ENCODE data around the gene NAV2.

Gene NAV2

DNA sequence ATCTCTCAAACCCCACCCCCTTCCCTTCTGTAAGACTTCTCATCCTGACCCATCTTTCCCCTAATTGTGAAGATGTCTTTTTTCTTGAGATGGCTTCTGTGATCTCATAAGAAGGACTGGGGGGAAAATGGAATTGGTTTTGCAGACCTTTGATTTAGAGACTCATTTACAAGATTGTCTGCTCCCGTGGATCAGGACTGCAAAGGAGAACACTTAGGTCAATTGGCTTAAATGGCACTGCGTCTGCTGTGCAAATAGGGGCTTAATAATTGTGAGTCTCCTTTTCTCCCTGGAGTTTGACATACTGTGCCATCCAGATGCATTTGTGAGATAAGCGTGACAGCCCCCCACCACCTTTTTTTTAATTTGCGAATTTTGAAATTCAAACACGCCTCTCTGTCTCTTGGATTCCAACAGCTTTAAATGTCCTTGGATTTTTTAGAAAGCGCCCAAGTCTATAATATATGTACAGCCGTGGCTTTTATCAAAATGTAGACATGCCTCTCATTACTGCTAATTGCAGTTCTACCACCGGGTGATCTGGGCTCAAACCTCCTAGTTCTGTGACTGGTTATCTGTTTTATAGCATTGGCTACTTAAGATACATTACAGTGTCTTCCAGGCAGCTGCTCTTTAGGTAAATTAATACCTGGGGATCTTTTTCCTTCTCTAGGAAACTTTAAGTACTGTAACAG is 297.7 kb downstream of the NAV2 start:
- DNase-seq, result no peak

DNA sequence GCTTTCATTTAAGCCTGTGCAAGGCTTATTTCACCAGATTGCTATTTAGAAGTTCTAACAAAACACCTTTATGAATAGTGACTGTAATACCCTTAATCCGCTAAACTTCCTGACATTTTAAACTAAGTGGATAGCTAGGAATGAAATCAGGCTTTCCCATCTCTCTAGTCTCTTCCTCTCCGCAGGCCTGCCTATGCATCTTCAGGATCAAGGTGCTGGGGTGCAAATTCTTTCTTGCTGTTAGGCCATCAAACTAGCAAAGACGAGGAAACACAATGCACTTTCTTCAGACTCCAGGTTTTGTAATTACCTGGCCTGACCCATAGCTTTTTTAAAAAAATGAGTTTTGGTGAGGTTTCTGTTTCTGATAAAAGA is 298.2 kb downstream of the NAV2 start:
- DNase-seq, result no peak

DNA sequence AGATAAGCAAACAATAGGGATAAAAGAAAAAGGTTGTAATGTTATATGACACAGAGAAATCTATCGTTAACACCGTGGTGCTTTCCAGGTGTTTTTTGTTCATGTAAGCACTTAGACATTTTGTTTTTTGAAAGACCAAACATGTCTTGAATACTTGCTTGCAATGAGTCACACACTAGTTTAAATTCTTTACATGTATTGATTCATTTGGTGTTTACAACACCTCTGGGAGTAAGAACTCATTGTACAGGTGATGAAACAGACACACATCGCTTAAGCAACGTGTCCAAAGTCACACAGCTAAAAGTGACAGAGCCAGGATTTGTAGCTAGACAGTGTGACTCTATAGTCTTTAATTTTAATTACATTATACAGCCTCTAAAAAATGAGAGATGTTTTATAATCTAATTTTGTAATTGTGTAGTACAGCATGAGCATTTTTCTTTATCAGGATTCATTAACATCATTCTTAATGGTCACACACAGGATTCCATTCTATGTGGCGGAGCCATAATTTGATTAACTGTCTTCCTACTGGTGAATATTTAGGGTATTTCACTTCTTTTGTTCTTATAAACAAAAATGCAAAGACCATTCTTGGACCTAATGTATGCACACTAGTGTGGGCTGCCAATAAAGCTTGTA is 298.8 kb downstream of the NAV2 start:
- no peak for DNase-seq

DNA sequence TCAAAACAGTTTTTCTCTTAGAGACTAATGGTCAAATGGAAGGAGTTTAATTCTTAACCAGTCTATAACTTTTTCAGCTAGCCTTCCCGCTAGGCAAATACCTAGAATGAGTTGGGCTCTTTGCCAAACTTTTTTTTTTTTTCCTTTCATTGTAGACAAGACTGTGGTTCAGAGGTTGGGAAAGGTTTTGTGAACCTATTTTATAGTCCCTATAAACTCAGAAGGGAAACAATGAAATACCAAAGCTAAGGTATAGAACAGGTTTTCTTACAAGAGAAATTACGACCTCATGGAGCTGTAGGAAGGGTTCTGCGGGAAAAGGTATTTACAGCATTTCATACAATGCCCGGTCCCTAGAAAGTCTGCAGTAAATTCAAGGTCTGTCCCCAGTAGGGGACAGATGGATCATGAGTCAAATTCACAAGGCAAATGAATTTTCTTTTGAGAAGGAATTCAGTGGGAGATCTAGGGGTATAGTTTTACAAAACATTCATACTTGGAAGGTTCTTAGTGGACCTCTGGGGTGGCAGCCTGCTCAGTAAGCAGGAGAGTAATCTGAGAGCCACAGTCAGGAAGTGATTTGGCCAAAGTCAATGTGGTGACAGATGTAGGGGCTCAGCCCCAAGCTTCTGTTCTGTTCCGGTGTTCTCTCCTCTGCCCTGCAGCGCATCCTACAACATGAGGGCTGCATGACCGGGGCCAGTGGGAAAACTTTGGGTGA is 300.9 kb downstream of the NAV2 start:
- no peak for DNase-seq

DNA sequence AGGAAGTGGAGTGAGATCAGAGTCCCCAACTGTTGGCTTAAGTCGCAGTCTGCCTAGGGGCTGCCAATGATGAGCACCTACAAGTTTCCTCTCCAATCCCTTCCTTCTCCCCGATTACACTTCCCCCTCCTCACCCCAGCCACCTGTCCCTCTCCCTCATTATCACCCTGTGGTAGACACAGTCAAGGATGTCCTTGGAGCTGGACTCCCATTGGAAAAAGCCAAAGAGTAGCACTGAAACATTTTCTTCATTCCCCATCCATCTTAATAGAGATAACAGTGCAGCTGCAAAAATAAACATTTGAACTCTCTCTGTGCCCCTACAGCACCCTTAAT is 301.4 kb downstream of the NAV2 start:
- DNase-seq, result no peak

DNA sequence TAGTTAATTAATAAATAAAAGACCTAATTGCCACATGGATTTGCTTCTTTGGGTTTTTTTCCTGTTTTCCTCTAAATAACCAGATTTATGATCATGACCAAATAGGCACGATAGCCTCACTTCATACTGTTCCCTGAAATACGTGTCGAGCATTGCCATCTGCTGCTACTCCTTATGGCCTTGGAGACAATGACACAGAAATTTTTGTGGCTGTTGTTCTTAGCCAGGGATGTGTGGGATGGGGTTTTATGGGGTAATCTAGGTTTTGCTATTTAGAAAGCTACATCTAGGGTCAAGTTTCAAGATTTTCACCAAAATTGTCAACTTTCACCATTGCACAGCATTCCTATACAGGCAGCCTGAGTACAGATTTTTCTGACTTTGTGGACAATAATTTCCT is 302.5 kb downstream of the NAV2 start:
- DNase-seq, result no peak

DNA sequence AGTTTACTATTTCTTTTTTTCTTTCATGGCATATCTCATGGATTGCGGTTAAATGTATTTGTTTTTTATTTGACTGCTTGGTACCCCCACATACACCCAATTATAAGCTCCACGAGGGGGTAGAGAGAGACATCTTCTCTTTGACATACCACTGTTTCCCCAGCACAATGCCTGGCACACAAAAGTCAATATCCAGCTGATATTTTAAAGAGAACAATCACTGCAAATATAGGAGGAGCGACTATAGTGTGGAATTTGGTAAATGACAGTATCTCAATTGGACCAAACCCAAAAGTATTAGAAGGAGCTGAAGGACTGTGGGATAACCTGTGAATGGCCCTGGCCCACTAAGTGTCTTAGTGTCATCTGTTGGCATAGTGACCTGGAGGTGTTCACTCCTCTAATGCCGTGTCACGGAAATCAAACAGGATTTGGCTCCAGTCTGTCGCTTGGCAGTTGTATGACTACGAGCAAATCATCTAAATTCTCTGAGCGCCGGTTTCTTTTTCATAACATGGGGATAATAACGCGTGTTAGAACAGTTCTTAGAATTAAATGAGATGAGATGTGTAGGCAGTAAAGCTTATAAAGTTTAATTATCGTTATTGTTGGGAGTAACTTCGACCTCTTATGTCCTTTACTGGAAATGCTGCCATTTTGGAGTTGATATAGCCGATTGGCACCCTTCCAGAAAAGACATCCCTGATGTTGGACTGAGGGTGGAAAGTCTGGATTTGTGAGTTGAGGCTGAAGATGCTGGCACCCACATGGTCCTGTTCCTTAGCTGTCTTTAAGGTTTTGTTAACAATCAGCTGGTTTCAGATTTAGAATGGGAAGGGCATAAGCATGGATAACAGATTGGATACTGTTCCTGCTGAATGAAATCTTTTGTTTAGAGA is 303.1 kb downstream of the NAV2 start:
- no peak for DNase-seq

DNA sequence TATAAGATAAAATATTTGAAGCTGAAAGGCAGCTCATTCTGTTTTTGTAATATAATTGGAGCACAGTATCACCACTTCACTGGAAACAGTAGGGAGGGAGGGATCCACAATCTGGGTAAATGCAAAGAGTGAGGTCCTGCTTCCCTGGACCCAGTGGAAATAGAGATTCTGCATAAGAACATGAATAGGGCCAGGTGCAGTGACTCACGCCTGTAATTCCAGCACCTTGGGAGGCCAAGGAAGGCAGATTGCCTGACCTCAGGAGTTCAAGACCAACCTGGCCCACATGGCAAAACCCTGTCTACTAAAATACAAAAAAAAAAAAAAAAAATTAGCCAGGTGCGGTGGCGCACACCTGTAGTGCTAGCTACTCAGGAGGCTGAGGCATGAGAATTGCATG is 303.9 kb downstream of the NAV2 start:
- DNase-seq, result no peak

DNA sequence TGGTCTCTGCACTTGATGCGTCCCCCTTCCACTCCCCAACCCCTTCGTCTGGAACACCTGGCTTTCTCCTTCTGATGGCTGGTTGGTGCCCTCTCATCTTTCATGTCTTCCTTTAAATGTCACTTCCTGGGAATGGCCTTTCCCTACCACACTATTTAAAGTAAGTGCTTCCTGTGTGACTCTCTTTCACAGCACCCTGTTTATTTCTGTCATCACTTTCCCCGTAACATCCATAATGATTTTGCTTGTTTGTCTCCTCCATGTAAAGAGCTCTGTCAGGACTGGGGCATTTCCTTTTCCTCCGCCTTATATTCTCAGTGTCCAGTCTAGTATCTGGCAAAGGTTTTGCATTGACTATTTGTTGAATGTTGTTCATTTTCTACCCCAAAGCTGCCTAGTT is 304.7 kb downstream of the NAV2 start:
- no peak for DNase-seq

DNA sequence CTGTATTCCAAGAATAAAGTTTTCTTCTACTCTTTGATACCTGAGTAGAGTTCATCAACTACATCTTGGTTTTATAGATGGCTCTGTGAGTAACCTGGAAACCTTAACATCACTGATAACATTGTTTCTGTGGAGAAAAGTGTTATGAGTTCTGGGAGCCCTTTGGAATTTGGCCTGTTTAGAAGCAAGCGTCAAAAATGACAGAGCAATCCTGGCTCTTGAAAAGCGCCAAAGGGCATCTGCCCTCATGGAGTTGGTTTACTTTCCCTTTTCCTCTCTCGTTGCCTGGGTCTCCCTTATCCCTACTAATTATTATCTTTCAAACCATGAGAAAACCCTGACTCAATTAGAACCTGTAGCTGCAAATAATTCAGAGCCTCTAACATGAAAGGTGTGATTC is 307.6 kb downstream of the NAV2 start:
- DNase-seq, result no peak

DNA sequence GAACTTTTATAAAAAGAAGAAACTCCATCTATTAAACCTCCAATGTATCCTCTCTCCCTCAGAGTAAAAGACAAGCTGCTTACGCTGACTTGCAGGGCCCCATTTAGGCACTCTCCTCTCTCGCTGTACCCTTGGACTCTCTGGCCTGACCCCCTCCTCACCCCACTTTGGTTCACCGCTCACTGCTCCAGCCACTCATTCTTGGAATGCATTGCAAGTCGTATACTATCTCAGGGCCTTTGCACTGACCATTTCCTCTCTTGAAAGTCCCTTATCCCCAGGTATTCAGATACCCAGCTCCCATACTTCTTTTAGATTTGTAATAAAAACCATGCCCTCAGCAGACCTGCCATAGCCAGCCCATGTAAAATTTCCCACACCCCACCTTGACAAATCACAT is 308.1 kb downstream of the NAV2 start:
- DNase-seq, result no peak

DNA sequence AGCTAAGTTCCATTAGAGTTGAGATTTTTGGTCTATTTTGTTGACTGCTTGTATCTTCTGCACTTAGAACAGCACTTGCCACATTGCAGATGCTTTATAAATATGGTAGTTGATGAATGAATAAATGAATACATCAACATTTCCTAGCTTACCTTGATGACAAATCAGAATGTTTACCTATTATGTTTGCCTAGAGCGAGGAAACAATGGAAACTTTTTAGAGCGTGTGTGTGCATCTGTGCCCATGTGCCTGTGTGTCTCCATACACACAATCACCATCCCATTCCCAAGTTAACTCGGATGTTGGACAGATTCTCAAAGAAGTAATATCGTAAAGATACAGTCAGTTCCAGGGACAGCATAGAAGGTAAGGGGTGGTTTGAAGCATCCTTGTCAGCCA is 308.6 kb downstream of the NAV2 start:
- DNase-seq, result no peak

DNA sequence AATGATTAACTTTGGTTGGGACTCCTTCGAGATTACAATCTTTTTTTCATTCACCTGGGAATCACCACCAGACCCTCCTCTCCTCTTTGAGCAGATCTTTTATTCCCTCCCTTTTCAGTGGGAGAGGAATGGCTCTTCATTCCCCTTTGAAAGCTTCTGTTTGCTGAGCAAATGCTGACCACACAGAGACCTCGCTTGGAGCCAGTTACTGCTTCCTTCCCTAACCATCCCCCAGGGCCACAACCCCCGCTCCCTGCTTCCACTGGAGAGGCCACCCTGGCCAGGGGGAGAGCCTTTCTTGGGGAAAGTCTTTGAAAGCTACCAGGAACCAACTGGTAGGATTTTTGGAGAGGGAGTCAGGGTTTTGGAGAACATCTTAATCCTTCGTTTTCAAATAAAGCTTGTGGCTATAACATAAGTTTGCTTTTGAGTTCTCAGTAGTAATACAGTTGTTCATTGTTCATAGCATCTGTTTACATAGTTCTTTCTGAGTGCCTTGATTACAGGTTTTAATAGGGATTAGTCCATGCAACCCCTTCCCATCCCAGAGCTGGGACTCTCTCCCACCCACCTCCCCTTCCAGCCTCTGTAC is 309.2 kb downstream of the NAV2 start:
- DNase-seq, result no peak

DNA sequence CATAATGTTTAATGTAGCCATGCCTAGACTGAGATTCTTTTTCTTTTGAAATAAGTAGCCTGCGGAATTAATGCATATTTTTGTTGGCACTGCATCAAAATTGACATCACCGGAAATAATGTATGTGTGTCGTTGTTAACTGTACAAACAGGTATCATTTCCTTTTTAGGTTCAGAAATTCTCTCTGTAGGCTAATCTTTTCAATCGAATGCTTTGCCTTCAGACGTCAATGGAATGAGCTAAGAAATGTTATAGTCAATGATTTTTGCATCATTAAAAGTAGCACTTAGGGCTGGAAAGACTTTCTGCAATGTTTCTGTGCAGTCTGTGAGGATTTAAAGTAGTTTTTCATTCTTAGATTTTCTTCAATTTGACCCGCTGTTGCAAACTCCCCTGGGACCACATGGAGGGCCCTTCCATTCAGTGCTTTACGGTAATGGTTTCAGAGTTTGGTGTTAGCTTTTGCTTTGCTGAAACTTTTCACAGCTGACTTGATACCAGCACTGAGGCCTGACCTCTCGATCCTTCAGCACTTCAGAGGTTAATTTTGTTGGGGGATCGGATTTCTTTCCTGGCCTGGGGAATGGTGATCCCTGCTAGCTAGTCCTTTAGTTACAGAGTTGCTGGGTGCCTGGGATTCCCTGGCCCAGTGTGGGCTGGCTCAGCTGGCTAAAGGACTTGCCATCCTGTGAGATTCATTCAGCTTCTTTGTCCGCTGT is 309.9 kb downstream of the NAV2 start:
- DNase-seq, result no peak

DNA sequence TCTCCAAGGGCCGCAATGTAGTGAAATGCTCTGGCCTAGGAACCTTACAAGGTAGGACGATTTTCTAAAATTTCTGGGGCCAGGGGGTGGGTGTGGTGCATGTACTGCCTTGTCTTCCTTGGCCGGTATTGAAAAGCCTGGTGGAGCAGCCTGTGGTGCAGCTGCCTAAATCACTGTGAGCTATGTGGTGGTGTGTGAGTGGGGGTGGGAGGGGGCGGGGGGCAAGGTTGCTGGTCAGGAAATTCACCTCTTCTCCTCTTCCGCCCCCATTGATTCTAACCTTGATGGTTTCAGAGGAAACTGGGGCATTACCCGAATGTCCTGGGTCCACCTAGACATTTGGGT is 310.4 kb downstream of the NAV2 start:
- no peak for DNase-seq

DNA sequence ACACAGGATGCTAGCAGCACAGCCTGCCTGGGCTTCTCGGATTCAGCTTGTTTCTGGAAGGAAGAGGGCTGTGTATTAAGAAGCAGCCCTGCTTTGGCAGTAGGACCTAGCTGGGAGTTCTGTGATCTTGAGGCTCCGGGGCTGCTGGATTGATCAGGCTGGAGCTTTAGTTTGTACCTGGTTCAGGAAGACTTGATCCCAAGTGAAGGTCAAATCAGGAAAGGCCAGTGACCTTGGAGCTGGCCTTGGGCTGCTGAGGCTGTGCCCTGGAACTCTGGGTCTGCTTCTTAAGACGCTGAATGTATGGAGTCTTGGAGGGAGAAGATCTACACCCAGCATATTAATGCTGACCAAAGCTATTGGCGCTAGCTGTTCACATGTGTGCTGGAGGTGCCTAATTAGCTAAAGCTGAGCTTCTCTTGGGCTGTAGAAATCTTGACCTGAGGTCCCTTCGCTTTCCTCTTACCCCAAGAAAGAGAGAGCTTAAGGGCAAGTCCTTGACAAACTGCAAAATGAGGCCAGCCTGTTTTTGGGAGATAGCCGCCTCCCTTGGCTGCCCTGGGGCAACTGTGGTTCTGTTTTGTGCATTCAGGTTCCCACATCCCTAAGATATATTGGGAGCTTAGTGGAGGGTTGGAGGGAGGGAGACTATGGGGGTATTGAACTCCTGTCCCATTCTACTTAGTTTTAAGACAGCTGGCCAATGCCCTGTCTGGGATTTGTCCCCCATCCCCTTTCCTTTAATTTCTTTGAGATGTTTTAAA is 311.7 kb downstream of the NAV2 start:
- DNase-seq, result no peak

DNA sequence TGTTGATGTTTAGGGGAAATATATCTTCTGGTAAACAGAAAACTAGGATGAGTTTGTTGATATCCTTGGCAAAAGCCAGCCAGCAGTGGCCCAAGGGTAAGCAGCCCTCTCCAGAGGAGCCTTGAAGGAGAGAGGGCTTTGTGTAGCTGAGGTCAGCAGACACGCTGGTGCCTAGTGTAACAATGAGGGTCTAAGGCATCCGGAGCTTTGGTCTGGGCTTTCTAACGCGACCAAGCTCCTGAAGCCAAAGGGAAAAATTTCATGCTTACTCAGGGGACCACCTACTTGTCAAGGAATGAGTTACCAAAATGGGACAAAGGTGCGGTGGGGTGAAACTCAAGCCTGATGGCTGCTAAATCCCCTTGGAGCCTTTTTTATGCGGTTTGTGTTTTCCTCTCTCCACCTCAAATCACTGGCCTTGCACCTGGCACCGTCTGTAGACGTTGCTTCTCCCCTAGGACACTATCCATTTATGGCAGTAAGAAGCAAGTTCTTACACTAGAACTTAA is 312.7 kb downstream of the NAV2 start:
- DNase-seq, result no peak

DNA sequence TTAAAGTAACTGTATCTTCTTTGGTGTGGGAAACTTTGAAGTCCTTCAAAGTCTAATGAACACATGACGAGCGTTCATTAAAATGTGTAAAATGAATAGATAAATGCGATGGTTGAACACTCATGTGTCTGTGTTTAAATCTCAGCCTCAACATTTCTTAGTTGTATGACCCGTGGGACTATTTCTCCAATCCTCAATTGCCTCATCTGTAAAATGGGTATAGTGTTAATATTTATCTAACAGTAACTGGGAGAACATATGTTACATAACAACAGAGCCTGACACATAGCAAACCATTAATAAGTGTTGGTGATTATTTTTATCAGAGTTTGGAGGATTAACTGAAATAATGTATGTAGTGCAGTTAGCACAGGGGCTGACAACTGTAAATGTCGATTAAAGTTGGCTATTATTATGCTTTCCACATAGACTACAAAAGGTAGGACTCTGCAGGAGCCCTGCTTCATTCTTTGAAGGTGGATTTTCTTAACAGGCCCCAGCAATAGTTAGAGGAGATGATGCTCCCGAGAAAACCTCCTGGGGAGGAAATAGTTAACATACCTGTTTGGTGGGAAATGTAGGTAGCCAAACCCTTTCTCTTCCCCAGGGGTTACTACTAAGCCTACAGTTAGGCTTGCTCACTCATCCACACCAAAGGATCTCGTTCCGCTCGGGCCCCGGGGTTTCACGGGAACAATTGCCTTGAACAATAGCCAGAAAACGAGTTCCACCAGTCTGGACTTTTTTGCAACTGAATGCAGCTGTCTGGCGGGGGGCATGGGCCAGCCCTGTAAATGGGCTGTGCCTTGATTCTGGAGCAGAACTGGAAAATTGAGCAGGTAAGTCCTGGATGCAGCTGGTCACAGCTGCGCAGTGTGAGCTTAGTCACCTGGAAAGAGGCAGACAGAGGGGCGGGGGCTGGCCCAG is 314.3 kb downstream of the NAV2 start:
- DNase-seq, result no peak

DNA sequence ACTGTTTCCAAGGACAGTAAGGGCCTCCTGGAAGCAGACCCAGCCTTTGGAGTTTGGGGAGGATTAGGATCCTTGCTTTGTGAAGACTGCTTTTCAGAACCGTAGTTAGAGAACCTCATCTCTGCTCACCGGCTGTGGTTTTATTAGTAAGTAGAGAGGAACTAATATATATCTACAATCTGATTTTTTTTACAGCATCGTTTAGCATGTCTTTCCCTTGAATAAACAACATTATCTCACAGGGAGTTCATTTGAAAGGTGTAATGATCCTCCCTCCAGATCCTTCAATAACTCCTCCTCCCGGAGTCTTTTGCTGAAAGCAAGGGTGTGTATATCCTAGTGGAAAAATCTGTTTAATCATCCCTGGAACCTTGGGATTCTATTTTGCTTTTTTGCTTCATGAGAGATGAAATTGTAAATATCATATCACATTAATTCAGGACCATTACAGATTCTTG is 314.9 kb downstream of the NAV2 start:
- DNase-seq, result no peak

DNA sequence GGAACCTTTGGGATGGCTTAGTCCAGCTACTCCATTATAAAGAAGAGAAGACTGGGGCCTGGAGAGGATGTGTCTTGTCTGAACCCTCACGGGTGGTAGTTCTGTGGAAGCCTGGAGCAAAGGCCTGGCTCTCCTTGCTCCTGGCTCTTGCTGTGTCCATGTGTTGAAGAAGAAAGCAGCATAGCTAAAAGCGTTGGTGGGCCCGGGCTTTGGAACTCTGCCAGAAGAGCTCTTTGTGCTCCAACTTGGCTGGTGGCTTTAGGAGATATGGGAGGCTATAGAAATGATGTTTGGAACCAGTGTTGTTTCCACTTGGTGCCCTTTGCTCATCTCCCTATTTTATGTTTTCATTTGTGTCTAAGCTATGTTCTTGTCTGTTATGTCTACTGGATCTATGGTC is 316.6 kb downstream of the NAV2 start:
- no peak for DNase-seq
